HL-60 (cell line): ENCODE measurements around the gene UROD.
"Not testable (repeated sequence)": the region's sequence is repeated elsewhere in the genome, so short reads cannot be mapped to it uniquely, and the experiment has no call there.

Experiments
- SPI1 ChIP-seq: IDR thresholded peaks from 2 replicates; pipeline ENCODE4 v1.6.1; 2012; ENCODE audit warnings: low read depth, mild to moderate bottlenecking, borderline replicate concordance
- TF ChIP-seq, protein P1 (sequence below): IDR thresholded peaks from one replicate; pipeline ENCODE4 v1.5.1; 2011; ENCODE audit warnings: low read length, control low read depth, inconsistent platforms; ENCODE audit not compliant: insufficient read depth
- TF ChIP-seq, protein P2 (sequence below): IDR thresholded peaks from 2 replicates; pipeline ENCODE4 v1.6.1; 2012; ENCODE audit warnings: low read depth; ENCODE audit not compliant: insufficient replicate concordance

DNA sequence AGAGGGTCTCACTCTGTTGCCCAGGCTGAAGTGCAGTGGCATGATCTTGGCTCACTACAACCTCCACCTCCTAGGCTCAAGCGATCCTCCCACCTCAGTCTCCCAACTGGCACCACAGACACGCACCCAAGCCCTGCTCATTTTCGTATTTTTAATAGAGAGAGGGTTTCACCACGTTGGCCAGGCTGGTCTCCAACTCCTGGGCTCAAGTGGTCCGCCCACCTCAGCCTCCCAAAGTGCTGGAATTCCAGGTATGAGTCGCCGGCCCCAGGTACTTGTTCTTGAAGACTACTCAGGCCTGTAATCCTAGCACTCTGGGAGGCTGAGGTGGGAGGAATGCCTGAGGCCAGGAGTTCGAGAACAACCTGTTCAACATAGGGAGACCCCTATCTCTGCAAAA, 10.5 kb upstream of the UROD start:
- TF ChIP-seq, protein P1, sequence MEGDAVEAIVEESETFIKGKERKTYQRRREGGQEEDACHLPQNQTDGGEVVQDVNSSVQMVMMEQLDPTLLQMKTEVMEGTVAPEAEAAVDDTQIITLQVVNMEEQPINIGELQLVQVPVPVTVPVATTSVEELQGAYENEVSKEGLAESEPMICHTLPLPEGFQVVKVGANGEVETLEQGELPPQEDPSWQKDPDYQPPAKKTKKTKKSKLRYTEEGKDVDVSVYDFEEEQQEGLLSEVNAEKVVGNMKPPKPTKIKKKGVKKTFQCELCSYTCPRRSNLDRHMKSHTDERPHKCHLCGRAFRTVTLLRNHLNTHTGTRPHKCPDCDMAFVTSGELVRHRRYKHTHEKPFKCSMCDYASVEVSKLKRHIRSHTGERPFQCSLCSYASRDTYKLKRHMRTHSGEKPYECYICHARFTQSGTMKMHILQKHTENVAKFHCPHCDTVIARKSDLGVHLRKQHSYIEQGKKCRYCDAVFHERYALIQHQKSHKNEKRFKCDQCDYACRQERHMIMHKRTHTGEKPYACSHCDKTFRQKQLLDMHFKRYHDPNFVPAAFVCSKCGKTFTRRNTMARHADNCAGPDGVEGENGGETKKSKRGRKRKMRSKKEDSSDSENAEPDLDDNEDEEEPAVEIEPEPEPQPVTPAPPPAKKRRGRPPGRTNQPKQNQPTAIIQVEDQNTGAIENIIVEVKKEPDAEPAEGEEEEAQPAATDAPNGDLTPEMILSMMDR: not testable (repeated sequence)
- not testable (repeated sequence) for TF ChIP-seq SPI1
- TF ChIP-seq, protein P2, sequence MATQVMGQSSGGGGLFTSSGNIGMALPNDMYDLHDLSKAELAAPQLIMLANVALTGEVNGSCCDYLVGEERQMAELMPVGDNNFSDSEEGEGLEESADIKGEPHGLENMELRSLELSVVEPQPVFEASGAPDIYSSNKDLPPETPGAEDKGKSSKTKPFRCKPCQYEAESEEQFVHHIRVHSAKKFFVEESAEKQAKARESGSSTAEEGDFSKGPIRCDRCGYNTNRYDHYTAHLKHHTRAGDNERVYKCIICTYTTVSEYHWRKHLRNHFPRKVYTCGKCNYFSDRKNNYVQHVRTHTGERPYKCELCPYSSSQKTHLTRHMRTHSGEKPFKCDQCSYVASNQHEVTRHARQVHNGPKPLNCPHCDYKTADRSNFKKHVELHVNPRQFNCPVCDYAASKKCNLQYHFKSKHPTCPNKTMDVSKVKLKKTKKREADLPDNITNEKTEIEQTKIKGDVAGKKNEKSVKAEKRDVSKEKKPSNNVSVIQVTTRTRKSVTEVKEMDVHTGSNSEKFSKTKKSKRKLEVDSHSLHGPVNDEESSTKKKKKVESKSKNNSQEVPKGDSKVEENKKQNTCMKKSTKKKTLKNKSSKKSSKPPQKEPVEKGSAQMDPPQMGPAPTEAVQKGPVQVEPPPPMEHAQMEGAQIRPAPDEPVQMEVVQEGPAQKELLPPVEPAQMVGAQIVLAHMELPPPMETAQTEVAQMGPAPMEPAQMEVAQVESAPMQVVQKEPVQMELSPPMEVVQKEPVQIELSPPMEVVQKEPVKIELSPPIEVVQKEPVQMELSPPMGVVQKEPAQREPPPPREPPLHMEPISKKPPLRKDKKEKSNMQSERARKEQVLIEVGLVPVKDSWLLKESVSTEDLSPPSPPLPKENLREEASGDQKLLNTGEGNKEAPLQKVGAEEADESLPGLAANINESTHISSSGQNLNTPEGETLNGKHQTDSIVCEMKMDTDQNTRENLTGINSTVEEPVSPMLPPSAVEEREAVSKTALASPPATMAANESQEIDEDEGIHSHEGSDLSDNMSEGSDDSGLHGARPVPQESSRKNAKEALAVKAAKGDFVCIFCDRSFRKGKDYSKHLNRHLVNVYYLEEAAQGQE: not testable (repeated sequence)
